Uterus (tissue), 2 donors: ENCODE measurements around the gene CCR5.
"Not testable (repeated sequence)": the region's sequence is repeated elsewhere in the genome, so short reads cannot be mapped to it uniquely, and the experiment has no call there.

Source experiments
- CTCF ChIP-seq, 4 experiments: fragments of 200-600 bp in 2 of 4; fragments of 450-650 bp in 2 of 4; sonication (generic) in 2 of 4; IDR thresholded peaks; one replicate each; pipeline ENCODE4 v1.5.1; 2016 to 2019; ENCODE audit warnings: antibody characterized with exemption in 4 of 4, mild to moderate bottlenecking in 2 of 4, moderate library complexity in 1 of 4
- POLR2A ChIP-seq, 2 donors: fragments of 450-650 bp; IDR thresholded peaks; one replicate each; pipeline ENCODE4 v1.6.1; 2016; ENCODE audit warnings: antibody characterized with exemption in 2 of 2, mild to moderate bottlenecking in 1 of 2, moderate library complexity in 1 of 2

DNA sequence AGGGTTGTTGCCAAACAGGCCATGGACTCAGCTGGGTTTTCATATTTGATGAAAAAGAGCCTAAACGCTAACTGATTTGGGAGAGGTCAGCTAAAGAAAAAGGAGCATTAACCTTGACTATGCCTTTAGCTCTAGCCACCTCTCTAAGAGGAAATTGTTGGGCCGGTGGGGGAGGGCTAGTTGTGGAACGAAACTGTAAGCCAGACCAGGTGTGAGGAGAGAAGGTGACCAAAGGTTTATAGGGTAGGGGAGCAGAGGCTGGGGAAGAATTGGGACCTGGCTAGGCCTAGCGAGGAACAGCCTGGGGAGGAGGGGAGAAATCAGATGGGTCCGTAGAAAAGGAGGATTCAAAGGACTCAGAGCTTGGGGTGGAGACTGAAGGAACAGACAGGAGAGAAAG is 20.8 kb downstream of the CCR5 start:
- not testable (repeated sequence) for TF ChIP-seq POLR2A, CTCF (IDR thresholded peaks at IDR 0.05)
